ENCODE results near the gene ATP11A.

ATP11A gene

DNA sequence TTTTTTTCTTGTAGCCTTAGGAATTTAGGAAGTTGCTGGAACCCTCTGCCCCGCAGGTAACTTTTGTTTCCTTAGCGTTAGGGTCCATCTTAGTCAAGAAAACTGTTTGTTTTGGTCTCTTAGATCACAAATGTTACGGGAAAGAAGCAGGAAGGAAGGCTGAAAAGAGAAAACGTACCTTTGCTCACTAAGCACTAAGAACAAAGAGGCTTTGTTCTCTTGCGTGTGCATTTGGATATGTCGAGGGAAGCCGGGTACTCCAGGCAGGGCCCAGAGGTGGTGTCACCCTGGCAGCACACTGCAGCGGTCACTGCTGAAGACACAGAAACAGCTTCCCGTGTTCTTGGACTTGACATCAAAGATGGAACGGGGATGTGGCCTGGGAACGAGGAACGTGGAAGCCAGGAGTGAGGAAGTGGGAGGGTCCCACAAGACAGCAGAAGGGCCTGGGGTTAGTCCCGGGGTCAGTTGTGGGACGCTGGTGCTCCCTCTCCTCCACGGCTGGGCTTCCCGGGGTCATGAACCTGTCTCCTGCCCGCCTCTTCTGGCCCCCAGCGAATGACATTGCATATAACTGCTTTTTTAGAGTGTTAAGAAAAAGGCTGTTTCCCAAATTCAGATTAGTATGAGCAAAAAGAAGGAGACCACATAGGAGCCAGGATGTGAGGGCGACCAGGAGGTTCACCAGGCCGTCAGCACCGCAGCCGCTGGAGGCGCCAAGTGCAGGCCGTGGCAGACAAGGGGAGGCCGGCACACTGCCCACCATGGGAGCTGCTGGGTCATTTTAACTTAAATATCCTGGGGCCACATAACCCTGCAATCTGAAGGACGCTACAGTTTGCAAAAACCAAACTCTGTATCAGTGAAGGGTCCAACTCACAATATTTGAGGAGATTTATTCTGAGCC is 31.6 kb downstream of the ATP11A start:
- no peaks in the 10 kb centered on the region for H3K79me2 ChIP-seq
- no peaks in the 10 kb centered on the region for H3K27me3 ChIP-seq (ENCODE audit: control insufficient read depth, insufficient read depth, low read length)
- H3K27ac ChIP-seq: peak overlapping the region; percentile 87
- no peak overlapping the region for H3K9ac ChIP-seq
- no peaks in the 10 kb centered on the region for H3K9me3 ChIP-seq (ENCODE audit: control insufficient read depth, low read length)
- H3K4me3 ChIP-seq (ENCODE audit: low read depth, low read length): no peak overlapping the region
- no peaks in the 10 kb centered on the region for H3K36me3 ChIP-seq (ENCODE audit: control insufficient read depth, insufficient read depth, low read length)
- no peak overlapping the region for H2AFZ ChIP-seq
- H3K4me2 ChIP-seq (ENCODE audit: low read length): no peak overlapping the region
- peaks cover 5% of the 10 kb centered on the region for H3K4me1 ChIP-seq
- TF ChIP-seq, protein P1, sequence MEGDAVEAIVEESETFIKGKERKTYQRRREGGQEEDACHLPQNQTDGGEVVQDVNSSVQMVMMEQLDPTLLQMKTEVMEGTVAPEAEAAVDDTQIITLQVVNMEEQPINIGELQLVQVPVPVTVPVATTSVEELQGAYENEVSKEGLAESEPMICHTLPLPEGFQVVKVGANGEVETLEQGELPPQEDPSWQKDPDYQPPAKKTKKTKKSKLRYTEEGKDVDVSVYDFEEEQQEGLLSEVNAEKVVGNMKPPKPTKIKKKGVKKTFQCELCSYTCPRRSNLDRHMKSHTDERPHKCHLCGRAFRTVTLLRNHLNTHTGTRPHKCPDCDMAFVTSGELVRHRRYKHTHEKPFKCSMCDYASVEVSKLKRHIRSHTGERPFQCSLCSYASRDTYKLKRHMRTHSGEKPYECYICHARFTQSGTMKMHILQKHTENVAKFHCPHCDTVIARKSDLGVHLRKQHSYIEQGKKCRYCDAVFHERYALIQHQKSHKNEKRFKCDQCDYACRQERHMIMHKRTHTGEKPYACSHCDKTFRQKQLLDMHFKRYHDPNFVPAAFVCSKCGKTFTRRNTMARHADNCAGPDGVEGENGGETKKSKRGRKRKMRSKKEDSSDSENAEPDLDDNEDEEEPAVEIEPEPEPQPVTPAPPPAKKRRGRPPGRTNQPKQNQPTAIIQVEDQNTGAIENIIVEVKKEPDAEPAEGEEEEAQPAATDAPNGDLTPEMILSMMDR (IDR thresholded peaks at IDR 0.05): no peak

DNA sequence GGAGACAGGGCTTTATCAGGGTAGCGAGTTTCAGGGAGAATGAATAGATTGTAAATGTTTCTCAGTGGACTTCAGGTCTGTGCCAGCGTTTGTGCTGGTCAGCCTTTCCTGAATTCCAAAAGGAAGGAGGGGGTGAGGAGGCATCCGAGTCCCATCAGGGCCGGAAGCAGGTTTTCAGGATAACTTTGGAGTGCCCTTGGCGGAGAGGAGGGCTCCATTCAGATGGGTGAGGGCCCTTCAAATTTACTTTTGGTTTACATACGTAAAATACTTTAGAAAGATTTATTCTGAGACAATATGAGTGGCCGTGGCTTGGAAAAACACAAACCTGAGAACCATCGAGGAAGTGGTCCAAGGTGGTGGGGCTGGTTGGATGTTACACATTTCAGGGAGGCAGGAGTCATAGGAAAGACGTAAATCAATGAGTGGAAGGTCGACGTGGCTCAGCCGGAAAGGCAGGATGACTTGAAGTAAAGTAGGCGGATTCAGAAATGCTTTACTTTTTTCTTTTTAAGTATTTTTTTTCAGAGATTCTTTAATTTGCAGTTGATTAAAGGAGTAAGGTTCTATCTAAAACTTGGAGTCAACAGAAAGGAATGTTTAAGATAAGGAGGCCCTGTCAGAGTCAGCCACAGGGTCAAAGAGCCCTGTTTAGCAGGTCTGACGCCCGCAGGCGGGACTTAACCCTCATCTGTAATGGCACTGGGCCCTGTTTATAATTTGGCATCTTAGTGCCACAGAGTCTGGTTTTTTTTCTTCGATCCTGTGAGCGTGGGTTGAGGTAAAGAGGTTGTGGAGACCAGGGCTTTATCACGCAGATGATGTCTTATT is 32.8 kb downstream of the ATP11A start:
- Histone ChIP-seq H2AFZ (peak overlapping the region; percentile 73), H3K36me3 (ENCODE audit: control insufficient read depth, insufficient read depth, low read length) (no peaks in the 10 kb centered on the region), H3K27me3 (ENCODE audit: control insufficient read depth, insufficient read depth, low read length) (no peaks in the 10 kb centered on the region), H3K4me1 (peaks cover 5% of the 10 kb centered on the region), H3K9me3 (ENCODE audit: control insufficient read depth, low read length) (no peaks in the 10 kb centered on the region), H3K4me2 (ENCODE audit: low read length) (peak overlapping the region; percentile 48), H3K4me3 (ENCODE audit: low read depth, low read length) (no peak overlapping the region), H3K79me2 (no peaks in the 10 kb centered on the region), H3K27ac (peak overlapping the region; percentile 87), H3K9ac (no peak overlapping the region)
- TF ChIP-seq, protein P1 (IDR thresholded peaks at IDR 0.05): no peak

DNA sequence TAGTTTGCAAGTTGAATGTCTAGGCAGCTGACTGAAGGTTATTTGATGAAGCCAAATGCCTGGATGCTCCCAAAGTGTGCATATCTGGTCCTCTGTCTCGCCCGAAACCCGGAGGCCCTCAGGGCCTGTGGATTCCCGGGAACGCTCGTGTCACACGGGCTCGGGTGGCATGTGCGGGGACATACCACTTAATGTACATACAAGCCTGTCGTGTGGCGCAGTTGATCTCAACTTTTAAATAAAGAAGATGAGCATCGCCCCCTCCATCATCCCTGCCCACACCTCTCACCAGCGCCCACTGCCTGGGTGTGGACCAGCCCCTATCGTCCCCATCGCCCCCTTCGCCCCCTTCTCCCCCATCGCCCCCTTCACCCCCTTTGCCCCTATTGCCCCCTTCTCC is 33.9 kb downstream of the ATP11A start:
- peaks cover 5% of the 10 kb centered on the region for H3K4me1 ChIP-seq
- no peak overlapping the region for H3K4me2 ChIP-seq (ENCODE audit: low read length)
- TF ChIP-seq, protein P1 (IDR thresholded peaks at IDR 0.05): no peak

DNA sequence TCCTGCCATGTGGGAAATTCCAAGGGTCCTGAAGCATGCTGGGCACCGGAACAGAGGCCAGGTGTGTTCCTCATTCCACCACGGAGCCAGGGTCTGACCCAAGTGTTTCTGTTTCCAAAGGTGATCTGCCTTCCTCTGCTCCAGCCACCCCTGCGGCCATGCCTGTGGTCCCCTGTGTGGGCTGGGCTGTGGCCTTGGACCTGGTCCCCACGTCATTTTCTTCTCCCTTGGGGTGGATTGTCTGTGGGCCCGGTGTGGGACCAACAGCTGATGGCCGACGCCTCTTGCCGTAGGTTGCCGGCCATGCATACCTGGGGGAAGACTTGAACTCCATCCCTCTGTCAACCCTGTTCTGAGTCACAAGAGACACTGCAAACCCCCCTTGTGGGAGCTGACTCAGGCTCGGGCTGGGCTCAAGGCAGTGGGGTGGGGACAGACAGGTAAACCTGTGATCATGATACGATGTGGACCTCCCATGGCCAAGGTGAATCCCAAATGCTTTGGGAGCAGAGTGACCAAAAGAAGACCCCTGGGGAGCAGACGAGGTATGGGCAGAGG is 35.0 kb downstream of the ATP11A start:
- Histone ChIP-seq H3K27ac (peak overlapping the region; percentile 24), H3K9ac (no peak overlapping the region), H3K9me3 (ENCODE audit: control insufficient read depth, low read length) (no peaks in the 10 kb centered on the region), H3K36me3 (ENCODE audit: control insufficient read depth, insufficient read depth, low read length) (no peaks in the 10 kb centered on the region), H2AFZ (no peak overlapping the region), H3K4me3 (ENCODE audit: low read depth, low read length) (no peak overlapping the region), H3K4me2 (ENCODE audit: low read length) (no peak overlapping the region), H3K27me3 (ENCODE audit: control insufficient read depth, insufficient read depth, low read length) (no peaks in the 10 kb centered on the region), H3K79me2 (peaks cover 4% of the 10 kb centered on the region), H3K4me1 (peaks cover 5% of the 10 kb centered on the region)
- TF ChIP-seq, protein P1 (IDR thresholded peaks at IDR 0.05): no peak

More for the DNA sequence above, 33.9 kb downstream of the ATP11A start:
- Histone ChIP-seq H3K27me3 (ENCODE audit: control insufficient read depth, insufficient read depth, low read length) (no peaks in the 10 kb centered on the region), H3K79me2 (peaks cover 4% of the 10 kb centered on the region), H3K9me3 (ENCODE audit: control insufficient read depth, low read length) (no peaks in the 10 kb centered on the region), H3K27ac (no peak overlapping the region), H3K4me3 (ENCODE audit: low read depth, low read length) (no peak overlapping the region), H3K36me3 (ENCODE audit: control insufficient read depth, insufficient read depth, low read length) (no peaks in the 10 kb centered on the region), H2AFZ (no peak overlapping the region), H3K9ac (no peak overlapping the region)

Measured in parathyroid adenoma (tissue), 2 donors.